K562 (cell line): ENCODE results near the gene SLC7A14. TPM values are rescaled to one million over a fixed set of nuclear protein-coding genes. Genes with fewer than 3 reads are reported as not detected.

Experiments
- ARID1B ChIP-seq: fragments of 450-650 bp; IDR thresholded peaks from 2 replicates; pipeline ENCODE4 v1.6.1; 2016; ENCODE audit warnings: antibody characterized with exemption, mild to moderate bottlenecking, inconsistent platforms
- BMI1 ChIP-seq: fragments of 150-350 bp; IDR thresholded peaks from 2 replicates; pipeline ENCODE4 v1.6.1; 2014; ENCODE audit warnings: low read length
- BRCA1 ChIP-seq, 2 experiments: fragments of 450-650 bp in 1 of 2; sonication (generic) in 1 of 2; formaldehyde crosslinking in 1 of 2; IDR thresholded peaks; 2 replicates each; pipeline versions ENCODE4 v1.5.0 to v1.6.1; 2017 to 2020; ENCODE audit warnings: mild to moderate bottlenecking in 1 of 2, missing genetic modification reagents in 1 of 2
- HMG20A ChIP-seq: fragments of 450-650 bp; formaldehyde crosslinking; conservative IDR thresholded peaks from 2 replicates; pipeline ENCODE4 v1.4.0; 2020; ENCODE audit warnings: mild to moderate bottlenecking, mixed read lengths
- KAT8 ChIP-seq: fragments of 450-650 bp; IDR thresholded peaks from 2 replicates; pipeline ENCODE4 v1.6.1; 2016; ENCODE audit warnings: low read depth, mild to moderate bottlenecking
- MAFF ChIP-seq: IDR thresholded peaks from 2 replicates; pipeline ENCODE4 v1.6.1; 2012; ENCODE audit warnings: low read length, improper control_type of control experiment
- MBD2 ChIP-seq: sonication (generic); IDR thresholded peaks from 2 replicates; pipeline ENCODE4 v1.6.1; 2016; ENCODE audit warnings: low read depth, borderline replicate concordance
- MED1 ChIP-seq: sonication (generic); formaldehyde crosslinking; IDR thresholded peaks from 2 replicates; pipeline ENCODE4 v1.8.1; 2023; ENCODE audit warnings: missing genetic modification reagents, borderline replicate concordance
- NFE2 ChIP-seq: IDR thresholded peaks from 2 replicates; pipeline ENCODE4 v1.6.1; 2014; ENCODE audit warnings: antibody characterized with exemption, low read depth
- RFX1 ChIP-seq: fragments of 450-650 bp; IDR thresholded peaks from 2 replicates; pipeline ENCODE4 v1.6.1; 2016; ENCODE audit warnings: mild to moderate bottlenecking, moderate library complexity
- SIN3A ChIP-seq, 2 experiments: fragments of 150-350 bp in 1 of 2; IDR thresholded peaks; 2 replicates each; pipeline ENCODE4 v1.6.1; 2011 to 2016; ENCODE audit warnings: borderline replicate concordance in 2 of 2, low read depth in 2 of 2, low read length in 2 of 2, mild to moderate bottlenecking in 2 of 2, moderate library complexity in 2 of 2; ENCODE audit not compliant: control insufficient read depth in 1 of 2
- SMARCA4 ChIP-seq: fragments of 450-650 bp; IDR thresholded peaks from 2 replicates; pipeline ENCODE4 v1.6.1; 2016
- TAF9B ChIP-seq: fragments of 450-650 bp; IDR thresholded peaks from 2 replicates; pipeline ENCODE4 v1.6.1; 2018; ENCODE audit warnings: mild to moderate bottlenecking; ENCODE audit not compliant: partially characterized antibody
- ZNF644 ChIP-seq: fragments of 200-800 bp; sonication (Bioruptor generic); IDR thresholded peaks from 2 replicates; pipeline ENCODE4 v1.6.1; 2016; ENCODE audit warnings: low read depth, missing genetic modification characterization, missing compliant biosample characterization
- ZNF79 ChIP-seq: fragments of 250-450 bp; sonication (Bioruptor Pico); IDR thresholded peaks from 2 replicates; pipeline ENCODE4 v1.4.0; 2020; ENCODE audit warnings: low read depth, mild to moderate bottlenecking, moderate library complexity
- polyA plus RNA-seq, 8 experiments: library from polyadenylated mRNA; depleted of rRNA in 4 of 8; stranded (reverse) in 5 of 8; unstranded in 3 of 8; fragments of >200 nt; fragmentation: Nextera tagmentation in 2 of 8; fragmentation: Illumina TruSeq in 1 of 8; extraction: Ambion mirVana in 2 of 8; extraction: Trizol in 1 of 8; gene quantifications; 2 replicates each; pipeline versions ENCODE4 v1.2.1 to v1.2.3, GENCODE V29; 2011 to 2014; ENCODE audit warnings: inconsistent platforms in 1 of 8, missing spikeins in 1 of 8
- total RNA-seq, 7 experiments: library from RNA; depleted of rRNA in 6 of 7; stranded (reverse); fragments of >200 nt in 6 of 7; fragmentation: Illumina TruSeq in 2 of 7; extraction: Trizol in 2 of 7; gene quantifications; 2 replicates each; pipeline versions ENCODE4 v1.2.1 to v1.2.3, GENCODE V29; 2011 to 2021; ENCODE audit warnings: low replicate concordance in 1 of 7
- TF ChIP-seq, protein P1 (sequence below): fragments of 450-650 bp; IDR thresholded peaks from 2 replicates; pipeline ENCODE4 v1.6.1; 2016; ENCODE audit warnings: missing biosample characterization, missing genetic modification characterization
- TF ChIP-seq, protein P2 (sequence below), 2 experiments: IDR thresholded peaks in 1 of 2; conservative IDR thresholded peaks in 1 of 2; 2 replicates each; pipeline ENCODE4 v1.6.1; 2016; ENCODE audit warnings: low read depth in 2 of 2, mild to moderate bottlenecking in 1 of 2, missing compliant biosample characterization in 1 of 2, missing genetic modification characterization in 1 of 2, moderate library complexity in 1 of 2
- TF ChIP-seq, protein P3 (sequence below): fragments of 450-650 bp; IDR thresholded peaks from 2 replicates; pipeline ENCODE4 v1.7.0; 2016; ENCODE audit warnings: borderline replicate concordance
- TF ChIP-seq, protein P4 (sequence below): fragments of 450-650 bp; IDR thresholded peaks from 2 replicates; pipeline ENCODE4 v1.7.1; 2018; ENCODE audit warnings: mild to moderate bottlenecking, low read depth; ENCODE audit not compliant: partially characterized antibody

The SLC7A14 gene
- total and polyA plus RNA-seq, 9 of the 15 experiments (the other 6 are each of a cell fraction or from before 2014, with no cell fraction given): not detected

DNA sequence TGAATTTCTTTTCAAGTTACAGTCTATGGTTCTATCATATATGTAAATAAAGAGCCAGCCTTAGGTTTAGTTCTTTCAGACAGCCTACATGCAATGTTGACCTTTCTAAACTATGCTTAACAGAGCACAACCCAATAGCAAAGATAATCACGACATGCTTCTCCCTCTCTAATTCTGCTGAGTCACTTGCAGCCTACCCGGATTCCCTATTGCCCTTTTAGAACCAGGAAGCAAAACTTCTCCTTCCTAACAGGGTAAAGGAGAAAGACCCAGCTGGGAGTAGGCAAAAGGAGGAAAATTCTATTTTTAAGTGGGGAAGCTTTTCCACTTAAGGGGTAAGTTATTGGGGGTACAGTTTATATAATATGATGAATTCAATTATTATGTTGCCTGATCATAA, 79.3 kb downstream of the SLC7A14 start (continued):
- no peak for TF ChIP-seq HMG20A (CRISPR knock-in tag)
- TF ChIP-seq NFE2: peak; percentile 98
- TF ChIP-seq, protein P1, sequence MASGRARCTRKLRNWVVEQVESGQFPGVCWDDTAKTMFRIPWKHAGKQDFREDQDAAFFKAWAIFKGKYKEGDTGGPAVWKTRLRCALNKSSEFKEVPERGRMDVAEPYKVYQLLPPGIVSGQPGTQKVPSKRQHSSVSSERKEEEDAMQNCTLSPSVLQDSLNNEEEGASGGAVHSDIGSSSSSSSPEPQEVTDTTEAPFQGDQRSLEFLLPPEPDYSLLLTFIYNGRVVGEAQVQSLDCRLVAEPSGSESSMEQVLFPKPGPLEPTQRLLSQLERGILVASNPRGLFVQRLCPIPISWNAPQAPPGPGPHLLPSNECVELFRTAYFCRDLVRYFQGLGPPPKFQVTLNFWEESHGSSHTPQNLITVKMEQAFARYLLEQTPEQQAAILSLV: no peak
- peak; percentile 95 for TF ChIP-seq MAFF
- TF ChIP-seq ZNF79 (CRISPR knock-in tag): no peak
- TF ChIP-seq ARID1B: 0 out of 2 replicates have a peak, but pooled peaks have one; percentile 18
- no peak for TF ChIP-seq KAT8
- no peak for TF ChIP-seq SIN3A (IDR thresholded peaks at IDR 0.05; ENCODE audit: borderline replicate concordance in 2 of 2, control insufficient read depth in 1 of 2, low read depth in 2 of 2, low read length in 2 of 2)
- TF ChIP-seq, protein P2, sequence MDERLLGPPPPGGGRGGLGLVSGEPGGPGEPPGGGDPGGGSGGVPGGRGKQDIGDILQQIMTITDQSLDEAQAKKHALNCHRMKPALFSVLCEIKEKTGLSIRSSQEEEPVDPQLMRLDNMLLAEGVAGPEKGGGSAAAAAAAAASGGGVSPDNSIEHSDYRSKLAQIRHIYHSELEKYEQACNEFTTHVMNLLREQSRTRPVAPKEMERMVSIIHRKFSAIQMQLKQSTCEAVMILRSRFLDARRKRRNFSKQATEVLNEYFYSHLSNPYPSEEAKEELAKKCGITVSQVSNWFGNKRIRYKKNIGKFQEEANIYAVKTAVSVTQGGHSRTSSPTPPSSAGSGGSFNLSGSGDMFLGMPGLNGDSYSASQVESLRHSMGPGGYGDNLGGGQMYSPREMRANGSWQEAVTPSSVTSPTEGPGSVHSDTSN (CRISPR knock-in tag; IDR thresholded peaks at IDR 0.05; ENCODE audit: low read depth): no peak
- TF ChIP-seq, protein P2 (tag; conservative IDR thresholded peaks at IDR 0.05; ENCODE audit: low read depth): no peak
- TF ChIP-seq, protein P3, sequence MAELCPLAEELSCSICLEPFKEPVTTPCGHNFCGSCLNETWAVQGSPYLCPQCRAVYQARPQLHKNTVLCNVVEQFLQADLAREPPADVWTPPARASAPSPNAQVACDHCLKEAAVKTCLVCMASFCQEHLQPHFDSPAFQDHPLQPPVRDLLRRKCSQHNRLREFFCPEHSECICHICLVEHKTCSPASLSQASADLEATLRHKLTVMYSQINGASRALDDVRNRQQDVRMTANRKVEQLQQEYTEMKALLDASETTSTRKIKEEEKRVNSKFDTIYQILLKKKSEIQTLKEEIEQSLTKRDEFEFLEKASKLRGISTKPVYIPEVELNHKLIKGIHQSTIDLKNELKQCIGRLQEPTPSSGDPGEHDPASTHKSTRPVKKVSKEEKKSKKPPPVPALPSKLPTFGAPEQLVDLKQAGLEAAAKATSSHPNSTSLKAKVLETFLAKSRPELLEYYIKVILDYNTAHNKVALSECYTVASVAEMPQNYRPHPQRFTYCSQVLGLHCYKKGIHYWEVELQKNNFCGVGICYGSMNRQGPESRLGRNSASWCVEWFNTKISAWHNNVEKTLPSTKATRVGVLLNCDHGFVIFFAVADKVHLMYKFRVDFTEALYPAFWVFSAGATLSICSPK: no peak
- no peak for TF ChIP-seq MED1 (CRISPR knock-in tag)
- TF ChIP-seq SMARCA4: peak; percentile 66
- TF ChIP-seq ZNF644 (tag): 0 out of 2 replicates have a peak, but pooled peaks have one; percentile 46
- no peak for TF ChIP-seq RFX1
- TF ChIP-seq TAF9B: no peak
- no peak for TF ChIP-seq BRCA1 (IDR thresholded peaks at IDR 0.05)
- TF ChIP-seq BRCA1 (CRISPR knock-in tag; IDR thresholded peaks at IDR 0.05): no peak
- no peak for TF ChIP-seq BMI1
- TF ChIP-seq, protein P4, sequence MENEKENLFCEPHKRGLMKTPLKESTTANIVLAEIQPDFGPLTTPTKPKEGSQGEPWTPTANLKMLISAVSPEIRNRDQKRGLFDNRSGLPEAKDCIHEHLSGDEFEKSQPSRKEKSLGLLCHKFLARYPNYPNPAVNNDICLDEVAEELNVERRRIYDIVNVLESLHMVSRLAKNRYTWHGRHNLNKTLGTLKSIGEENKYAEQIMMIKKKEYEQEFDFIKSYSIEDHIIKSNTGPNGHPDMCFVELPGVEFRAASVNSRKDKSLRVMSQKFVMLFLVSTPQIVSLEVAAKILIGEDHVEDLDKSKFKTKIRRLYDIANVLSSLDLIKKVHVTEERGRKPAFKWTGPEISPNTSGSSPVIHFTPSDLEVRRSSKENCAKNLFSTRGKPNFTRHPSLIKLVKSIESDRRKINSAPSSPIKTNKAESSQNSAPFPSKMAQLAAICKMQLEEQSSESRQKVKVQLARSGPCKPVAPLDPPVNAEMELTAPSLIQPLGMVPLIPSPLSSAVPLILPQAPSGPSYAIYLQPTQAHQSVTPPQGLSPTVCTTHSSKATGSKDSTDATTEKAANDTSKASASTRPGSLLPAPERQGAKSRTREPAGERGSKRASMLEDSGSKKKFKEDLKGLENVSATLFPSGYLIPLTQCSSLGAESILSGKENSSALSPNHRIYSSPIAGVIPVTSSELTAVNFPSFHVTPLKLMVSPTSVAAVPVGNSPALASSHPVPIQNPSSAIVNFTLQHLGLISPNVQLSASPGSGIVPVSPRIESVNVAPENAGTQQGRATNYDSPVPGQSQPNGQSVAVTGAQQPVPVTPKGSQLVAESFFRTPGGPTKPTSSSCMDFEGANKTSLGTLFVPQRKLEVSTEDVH: no peak
- no peak for TF ChIP-seq MBD2
